GM12875 (cell line): ENCODE data around the gene PHLDA3.
"Not testable (repeated sequence)": the region's sequence is repeated elsewhere in the genome, so short reads cannot be mapped to it uniquely, and the experiment has no call there.

ENCODE experiments used
- H3K4me3 ChIP-seq: one replicate; pipeline ENCODE4 v1.5.1; 2011; ENCODE audit warnings: low read depth, low read length, control low read depth
- CTCF ChIP-seq: IDR thresholded peaks from 2 replicates; pipeline ENCODE4 v1.5.1; 2011; ENCODE audit warnings: low read depth, mild to moderate bottlenecking, control low read depth, inconsistent platforms, low read length, moderate library complexity, borderline replicate concordance; ENCODE audit not compliant: insufficient read depth

The PHLDA3 gene

GRCh38 chr1:201498621-201499020 lies 29.6 kb upstream of the PHLDA3 start:
- no peak for TF ChIP-seq CTCF
- H3K4me3 ChIP-seq: no peak overlapping the region

- no peak overlapping the region for H3K4me3 ChIP-seq
Observed at GRCh38 chr1:201497935-201498509, 29.0 kb upstream of the PHLDA3 start.

GRCh38 chr1:201496296-201496690 lies 27.3 kb upstream of the PHLDA3 start:
- no peak overlapping the region for H3K4me3 ChIP-seq
- no peak for TF ChIP-seq CTCF

More at GRCh38 chr1:201497935-201498509, 29.0 kb upstream of the PHLDA3 start:
- TF ChIP-seq CTCF: no peak

GRCh38 chr1:201495551-201496295 lies 26.7 kb upstream of the PHLDA3 start:
- H3K4me3 ChIP-seq: no peak overlapping the region
- TF ChIP-seq CTCF: no peak

GRCh38 chr1:201493757-201494617 lies 25.0 kb upstream of the PHLDA3 start:
- no peak overlapping the region for H3K4me3 ChIP-seq

GRCh38 chr1:201493026-201493656 lies 24.2 kb upstream of the PHLDA3 start:
- not testable (repeated sequence) for H3K4me3 ChIP-seq

More at GRCh38 chr1:201493757-201494617, 25.0 kb upstream of the PHLDA3 start:
- TF ChIP-seq CTCF: no peak

- H3K4me3 ChIP-seq: no peak overlapping the region
- TF ChIP-seq CTCF: no peak
Observed at GRCh38 chr1:201491896-201492511, 23.0 kb upstream of the PHLDA3 start.
